ENCODE measurements around the gene TNIP2. TPM values are rescaled to one million over a fixed set of nuclear protein-coding genes. Genes with fewer than 3 reads are reported as not detected.

Gene TNIP2
- total RNA-seq, 1 donor from 2014 or later: 76.7 TPM

DNA sequence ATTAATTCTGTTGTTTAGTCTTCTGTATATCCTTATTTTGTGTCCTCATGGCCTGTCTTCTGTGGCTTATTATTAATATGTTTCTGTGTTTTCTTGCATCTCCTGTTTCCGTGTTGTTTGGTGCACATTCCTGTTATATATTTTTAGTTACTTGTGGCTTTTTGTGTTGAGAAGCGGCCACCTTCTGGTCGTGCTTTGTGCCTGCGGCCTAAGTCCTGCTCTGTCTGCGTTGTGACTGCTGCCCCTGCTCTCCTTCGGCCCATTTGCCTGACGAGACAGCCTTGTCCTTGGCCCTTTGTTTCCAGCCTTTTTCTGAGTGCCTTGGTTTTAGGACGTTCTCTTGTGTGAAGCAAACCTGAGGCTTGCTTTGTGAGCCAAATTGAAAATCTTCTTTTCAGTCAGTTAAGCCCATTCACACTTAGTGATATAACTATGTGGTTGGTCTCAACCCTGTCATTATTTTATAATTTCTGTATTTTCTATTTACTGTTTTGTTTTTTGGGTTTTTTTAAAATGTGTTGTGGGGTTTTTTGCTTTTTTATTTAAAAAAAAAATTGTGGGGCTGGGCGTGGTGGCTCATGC is 43.8 kb downstream of the TNIP2 start:
- no peak for DNase-seq (ENCODE audit: low read depth)
- H3K4me3 ChIP-seq (ENCODE audit: low read depth, low read length): no peak overlapping the region
- TF ChIP-seq, protein P1, sequence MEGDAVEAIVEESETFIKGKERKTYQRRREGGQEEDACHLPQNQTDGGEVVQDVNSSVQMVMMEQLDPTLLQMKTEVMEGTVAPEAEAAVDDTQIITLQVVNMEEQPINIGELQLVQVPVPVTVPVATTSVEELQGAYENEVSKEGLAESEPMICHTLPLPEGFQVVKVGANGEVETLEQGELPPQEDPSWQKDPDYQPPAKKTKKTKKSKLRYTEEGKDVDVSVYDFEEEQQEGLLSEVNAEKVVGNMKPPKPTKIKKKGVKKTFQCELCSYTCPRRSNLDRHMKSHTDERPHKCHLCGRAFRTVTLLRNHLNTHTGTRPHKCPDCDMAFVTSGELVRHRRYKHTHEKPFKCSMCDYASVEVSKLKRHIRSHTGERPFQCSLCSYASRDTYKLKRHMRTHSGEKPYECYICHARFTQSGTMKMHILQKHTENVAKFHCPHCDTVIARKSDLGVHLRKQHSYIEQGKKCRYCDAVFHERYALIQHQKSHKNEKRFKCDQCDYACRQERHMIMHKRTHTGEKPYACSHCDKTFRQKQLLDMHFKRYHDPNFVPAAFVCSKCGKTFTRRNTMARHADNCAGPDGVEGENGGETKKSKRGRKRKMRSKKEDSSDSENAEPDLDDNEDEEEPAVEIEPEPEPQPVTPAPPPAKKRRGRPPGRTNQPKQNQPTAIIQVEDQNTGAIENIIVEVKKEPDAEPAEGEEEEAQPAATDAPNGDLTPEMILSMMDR (conservative IDR thresholded peaks at IDR 0.05; ENCODE audit: low read depth, low read length): peak; percentile 28

DNA sequence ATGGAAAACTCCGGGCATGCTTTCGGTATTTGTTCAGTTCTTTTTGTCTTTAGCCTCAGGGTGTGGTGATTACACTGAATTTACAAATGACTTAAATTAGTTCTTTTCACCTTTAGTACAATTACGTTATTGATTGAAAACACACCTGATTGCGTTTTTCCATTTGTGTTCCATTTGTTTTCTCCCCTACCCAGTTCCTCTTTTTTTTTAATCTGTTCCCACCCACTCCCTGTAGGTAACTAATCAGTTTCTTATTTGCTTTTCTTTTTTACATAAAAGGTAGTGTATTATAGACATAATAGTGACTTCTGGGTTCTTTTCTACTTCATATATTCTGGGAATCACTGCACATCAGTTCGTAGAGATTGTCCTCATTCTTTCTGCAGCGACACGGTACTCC is 53.4 kb downstream of the TNIP2 start:
- no peak for DNase-seq (ENCODE audit: low read depth)
- TF ChIP-seq, protein P1 (conservative IDR thresholded peaks at IDR 0.05; ENCODE audit: low read depth, low read length): no peak
- no peak overlapping the region for H3K4me3 ChIP-seq (ENCODE audit: low read depth, low read length)

DNA sequence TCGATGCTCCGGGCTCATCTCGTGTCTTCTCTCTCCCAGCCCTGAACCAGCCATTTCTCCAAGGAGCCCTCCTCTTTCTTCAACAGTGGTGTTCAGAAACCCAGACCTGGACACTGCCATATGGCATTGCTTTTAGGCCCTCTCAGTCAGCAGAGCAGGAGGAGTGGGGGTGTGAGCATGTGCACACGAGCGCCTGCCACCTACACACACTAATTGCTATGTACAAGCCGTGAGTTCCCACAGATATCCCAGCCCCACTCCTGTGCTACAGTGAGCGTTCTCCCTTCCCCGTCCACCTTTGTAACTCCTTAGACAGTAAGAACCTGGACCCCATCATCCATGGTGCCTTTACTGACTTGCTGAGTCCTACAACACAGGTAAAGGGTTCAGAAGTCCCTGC is 53.8 kb downstream of the TNIP2 start:
- DNase-seq (ENCODE audit: low read depth): no peak
- TF ChIP-seq, protein P1 (conservative IDR thresholded peaks at IDR 0.05; ENCODE audit: low read depth, low read length): no peak
- H3K4me3 ChIP-seq (ENCODE audit: low read depth, low read length): no peak overlapping the region

DNA sequence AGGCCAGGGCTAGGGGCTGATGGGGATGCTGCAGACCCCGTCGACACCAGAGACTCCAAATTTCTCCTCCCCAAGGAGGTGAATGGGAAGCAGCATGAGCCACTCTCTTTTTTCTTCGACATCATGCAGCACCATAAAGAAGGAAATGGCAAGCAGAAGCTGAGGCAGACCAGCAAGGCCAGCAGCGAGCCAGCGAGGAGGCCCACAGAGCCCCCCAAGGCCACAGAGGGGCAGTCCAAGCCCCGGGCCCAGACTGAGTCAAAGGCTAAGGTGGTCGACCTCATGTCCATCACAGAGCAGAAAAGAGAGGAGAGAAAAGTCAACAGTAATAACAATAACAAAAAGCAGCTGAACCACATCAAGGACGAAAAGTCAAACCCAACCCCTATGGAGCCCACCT is 56.1 kb downstream of the TNIP2 start:
- no peak for DNase-seq (ENCODE audit: low read depth)
- no peak overlapping the region for H3K4me3 ChIP-seq (ENCODE audit: low read depth, low read length)
- TF ChIP-seq, protein P1 (conservative IDR thresholded peaks at IDR 0.05; ENCODE audit: low read depth, low read length): no peak

DNA sequence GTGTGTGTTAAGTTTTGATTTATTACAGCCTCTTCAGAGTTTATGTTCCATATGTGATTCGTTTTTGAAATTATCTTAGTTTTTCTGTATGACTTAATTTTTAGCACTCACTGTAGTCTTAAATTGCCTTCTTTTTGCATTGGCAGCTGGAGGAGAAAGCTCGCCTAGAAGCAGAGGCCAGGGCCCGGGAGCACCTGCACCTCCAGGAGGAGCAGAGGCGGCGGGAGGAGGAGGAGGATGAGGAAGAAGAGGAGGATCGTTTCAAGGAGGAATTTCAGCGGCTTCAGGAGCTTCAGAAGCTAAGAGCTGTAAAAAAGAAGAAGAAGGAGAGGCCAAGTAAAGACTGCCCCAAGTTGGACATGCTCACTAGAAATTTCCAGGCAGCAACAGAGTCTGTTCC is 56.6 kb downstream of the TNIP2 start:
- DNase-seq (ENCODE audit: low read depth): no peak
- H3K4me3 ChIP-seq (ENCODE audit: low read depth, low read length): no peak overlapping the region
- TF ChIP-seq, protein P1 (conservative IDR thresholded peaks at IDR 0.05; ENCODE audit: low read depth, low read length): no peak

DNA sequence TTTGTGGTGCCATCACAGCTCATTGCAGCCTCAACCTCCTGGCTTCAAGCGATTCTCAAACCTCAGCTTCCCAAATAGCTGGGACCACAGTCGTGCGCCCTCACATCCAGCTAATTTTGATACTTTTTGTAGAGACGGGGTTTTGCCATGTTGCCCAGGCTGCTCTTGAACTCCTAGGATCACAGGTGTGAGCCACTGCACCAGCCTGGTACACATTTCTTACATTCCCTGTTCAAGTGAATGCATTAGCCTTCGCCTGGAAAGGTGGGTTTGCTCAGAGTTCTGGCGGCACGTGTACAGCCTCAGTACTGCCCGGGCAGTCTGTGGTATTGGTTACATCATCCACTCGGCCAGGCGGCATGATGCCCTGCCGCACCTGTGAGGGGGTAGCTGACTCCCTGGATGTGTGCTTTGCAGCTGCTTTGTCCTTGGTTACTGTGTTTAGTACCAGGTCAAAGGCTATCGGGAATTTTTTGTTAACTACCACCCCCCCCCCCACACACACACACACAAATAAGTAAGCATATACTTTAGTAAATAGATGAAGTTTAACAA is 57.1 kb downstream of the TNIP2 start:
- TF ChIP-seq, protein P1 (conservative IDR thresholded peaks at IDR 0.05; ENCODE audit: low read depth, low read length): no peak
- DNase-seq (ENCODE audit: low read depth): no peak
- no peak overlapping the region for H3K4me3 ChIP-seq (ENCODE audit: low read depth, low read length)

DNA sequence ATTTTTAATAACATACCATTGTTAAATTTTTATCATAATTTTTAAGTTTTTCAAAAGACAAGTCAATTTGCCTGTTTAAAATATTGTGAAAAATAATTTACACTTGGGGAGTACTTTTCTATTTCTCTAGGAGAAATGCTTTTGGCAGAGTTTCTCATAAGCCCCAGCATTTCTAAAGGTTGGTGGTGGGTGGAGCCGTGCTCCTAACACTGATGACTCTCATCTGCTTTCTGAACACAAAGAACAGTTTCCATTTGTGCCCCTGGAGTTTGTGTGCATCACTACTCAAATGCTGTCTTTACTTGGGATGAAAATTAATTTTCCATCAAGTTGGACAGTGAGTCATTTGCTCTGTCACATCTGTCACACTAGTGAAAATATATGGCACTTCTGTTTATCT is 57.6 kb downstream of the TNIP2 start:
- H3K4me3 ChIP-seq (ENCODE audit: low read depth, low read length): no peak overlapping the region
- no peak for DNase-seq (ENCODE audit: low read depth)
- TF ChIP-seq, protein P1 (conservative IDR thresholded peaks at IDR 0.05; ENCODE audit: low read depth, low read length): no peak

All from epithelial cell of proximal tubule (primary cell).